GM04503 (cell line): ENCODE results near the gene SLC18A3.

Experiments used
- DNase-seq: peaks from one replicate; pipeline ENCODE4 v3.0.0-alpha.2; 2012; ENCODE audit warnings: low read depth

SLC18A3 gene

DNA sequence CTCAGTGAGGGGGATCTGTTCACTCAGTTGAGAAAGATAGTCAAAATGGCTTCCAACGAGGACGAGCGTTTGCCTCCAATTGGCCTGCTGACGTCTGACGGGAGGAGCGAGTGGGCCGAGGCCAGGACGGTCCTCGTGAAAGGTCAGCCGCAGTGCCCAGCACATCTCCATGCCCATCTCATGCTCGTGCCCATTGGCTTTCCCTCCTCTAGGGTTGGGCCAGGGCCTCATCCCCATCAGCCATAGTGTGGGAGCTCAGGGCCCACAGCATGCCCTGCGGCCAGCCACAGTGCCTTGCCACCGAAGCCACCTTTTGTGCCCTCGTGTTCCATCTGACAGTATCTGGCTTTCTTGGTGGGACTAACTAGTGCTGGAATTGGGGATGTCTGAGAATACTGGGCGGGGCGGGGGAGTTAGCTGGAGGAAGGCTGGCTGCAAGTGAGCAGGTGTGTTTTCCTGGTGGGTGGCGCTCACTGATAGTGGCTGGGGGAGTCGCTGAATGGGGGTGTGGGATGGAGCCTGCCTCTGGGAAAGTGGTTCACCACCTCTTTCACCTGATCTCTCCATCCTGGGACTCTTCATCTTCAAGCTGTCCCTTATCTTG lies 17.6 kb downstream of the SLC18A3 start:
- DNase-seq = no peak

DNA sequence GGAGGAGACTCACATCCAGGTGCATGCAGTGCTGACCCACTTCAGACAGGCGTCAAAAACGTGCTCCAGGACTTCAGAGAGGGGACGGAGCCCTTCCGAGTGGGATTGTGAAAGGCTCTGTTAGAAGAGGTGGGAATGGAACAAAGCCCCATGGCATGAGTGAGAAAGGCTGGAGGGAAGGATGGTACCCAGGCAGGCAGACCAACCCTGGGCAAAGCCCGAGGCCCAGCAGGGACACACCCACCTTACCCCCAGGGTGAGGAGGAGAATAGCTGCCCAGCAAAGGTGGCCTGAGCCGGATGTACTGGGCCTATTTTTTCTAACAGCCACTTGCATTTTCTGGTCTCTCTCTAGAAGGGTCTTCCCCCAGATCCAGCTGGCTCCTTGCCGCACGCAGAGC lies 18.5 kb downstream of the SLC18A3 start:
- DNase-seq = no peak

DNA sequence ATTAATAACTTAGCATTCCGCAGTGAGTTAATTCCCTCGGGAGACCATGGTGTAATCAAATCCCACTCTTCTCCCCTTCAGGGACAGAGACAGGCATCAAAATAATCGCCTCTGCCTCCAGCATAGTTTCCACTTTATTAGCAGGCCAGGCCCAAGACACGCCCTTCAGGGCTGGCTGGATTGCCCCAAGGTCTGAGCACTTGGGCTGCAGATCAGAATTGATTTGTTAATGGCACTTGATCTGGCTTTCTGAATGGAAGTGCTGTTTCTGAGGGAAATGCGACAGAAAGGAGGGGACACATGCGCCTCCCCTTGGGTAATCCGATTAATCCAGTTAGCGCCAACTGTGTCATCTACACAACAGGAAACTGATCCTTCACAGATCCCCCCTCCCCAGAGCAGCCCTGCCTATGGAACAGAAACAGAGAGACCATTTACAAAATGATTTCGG lies 19.3 kb downstream of the SLC18A3 start:
- no peak for DNase-seq

DNA sequence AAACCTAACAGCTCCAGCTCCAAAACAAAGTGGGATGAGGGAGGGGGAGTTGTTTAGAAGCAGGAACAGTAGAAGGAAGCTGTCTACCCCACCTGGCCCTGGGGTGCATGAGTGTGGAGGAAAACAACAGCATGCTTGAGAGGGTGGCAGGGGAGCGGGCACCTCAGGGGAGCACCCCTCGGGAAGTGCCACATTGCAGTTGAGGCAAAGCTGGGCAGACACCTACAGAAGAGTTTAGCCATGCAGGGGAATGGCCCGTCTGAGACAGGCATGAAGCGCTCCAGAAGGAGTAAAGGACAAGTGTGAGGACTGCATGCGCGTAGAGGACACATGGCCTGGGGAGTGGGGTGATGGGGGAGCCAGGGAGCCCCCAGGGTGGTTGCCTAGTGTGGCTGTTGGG lies 21.9 kb downstream of the SLC18A3 start:
- DNase-seq = no peak

DNA sequence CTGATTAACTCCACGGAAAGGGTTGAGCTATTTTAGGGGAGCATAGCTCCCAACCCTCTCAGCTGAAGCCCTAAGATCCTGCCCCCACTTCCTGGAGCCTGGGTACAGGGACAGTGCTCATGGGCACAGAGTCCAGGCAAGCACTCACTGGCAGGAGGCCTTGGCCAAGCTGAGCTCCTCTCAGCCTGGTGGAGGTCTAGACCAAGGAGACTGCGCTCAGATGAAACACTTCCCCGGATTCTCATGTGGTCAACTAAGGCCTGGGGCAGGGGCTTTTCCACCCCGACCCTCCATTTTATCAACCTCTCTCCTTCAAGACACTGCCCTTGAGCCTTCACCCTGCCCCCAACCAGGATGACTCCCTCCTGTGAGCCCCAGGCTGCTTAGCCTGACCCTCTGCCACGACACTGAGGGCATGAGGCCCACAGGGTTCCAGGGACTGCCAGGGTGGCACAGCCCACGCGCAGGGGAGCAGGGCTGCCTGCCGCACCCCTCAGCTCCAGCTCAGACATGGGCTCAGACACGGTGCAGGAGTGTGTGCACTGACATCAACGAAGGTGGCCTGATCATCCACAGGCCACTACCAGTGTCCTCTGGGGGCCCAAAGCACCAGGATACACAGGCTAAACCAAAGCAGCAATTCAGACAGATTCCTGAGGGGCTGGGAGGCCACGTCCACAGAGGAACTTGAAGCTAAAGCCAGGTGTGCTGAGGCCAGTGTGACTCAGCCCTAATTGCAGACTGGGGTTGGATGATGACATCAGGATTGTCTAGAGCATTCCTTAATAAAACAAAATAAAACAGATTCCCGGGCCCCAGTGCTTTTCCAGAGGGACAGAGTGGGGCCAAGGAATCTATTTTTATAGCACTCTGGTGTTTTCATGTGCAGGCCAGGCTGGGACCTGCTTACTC lies 22.6 kb downstream of the SLC18A3 start:
- DNase-seq = no peak

DNA sequence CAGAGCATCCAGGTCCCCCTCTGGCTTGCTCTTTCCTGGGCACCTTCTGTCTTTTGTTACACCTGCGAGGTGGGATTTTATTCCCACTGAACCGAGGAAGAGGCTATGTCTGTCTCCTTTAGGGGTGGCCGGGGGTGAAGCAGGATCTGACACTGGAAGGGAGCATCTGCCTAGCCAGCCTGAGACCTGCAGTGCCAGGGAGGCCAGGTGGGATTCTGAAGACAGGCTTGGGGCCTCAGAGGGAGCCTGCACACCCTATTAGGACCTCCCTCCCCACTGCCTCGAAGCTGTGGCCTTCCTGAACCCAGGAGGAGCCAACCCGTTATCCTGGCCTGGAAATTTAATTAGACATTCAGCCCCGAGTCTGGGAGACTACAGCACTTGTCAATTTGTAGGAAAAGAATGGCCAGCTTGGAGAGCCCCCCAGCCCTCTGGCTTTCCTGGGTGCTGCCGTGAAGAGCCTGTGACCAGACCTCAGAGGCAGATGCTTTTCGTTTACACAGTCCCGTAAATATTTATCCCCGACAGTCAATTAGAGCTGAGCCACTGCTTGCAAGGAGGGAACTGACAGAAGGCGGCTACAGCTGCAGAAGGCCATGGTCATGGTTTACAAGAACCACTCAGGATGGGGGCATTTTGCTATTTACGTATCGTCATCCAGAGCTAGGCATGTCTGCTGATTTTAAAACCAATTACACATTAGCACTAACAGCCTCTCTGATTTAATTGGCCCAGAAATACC lies 23.4 kb downstream of the SLC18A3 start:
- DNase-seq = no peak

DNA sequence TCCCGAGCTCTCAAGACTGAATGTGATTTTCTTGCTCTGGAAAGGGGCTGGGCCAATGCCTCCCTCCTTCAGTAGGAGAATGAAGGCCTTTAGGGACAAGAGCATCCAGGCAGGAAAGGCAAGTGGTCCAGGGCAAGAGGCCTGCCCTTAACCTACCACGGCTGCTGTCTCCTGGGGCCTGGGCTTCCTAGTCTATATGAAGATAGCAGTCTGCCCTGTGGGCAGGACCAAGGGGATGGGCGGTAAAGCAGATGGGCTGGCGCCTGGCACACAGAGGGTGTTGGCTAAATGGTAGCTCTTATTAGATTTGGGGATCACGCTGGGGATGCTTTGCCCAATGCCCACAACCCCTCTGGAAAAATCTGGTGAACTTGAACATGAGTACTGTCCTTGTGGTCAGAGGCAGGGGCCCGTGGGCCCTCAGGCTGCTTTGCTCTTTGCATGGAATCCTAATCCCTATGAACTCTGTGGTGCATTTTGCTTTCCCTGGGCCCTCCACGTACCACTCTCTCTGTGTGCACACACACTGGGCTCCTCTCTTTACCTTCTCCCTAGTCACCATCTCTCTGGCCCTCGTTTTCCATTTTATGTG lies 24.1 kb downstream of the SLC18A3 start:
- DNase-seq = no peak

DNA sequence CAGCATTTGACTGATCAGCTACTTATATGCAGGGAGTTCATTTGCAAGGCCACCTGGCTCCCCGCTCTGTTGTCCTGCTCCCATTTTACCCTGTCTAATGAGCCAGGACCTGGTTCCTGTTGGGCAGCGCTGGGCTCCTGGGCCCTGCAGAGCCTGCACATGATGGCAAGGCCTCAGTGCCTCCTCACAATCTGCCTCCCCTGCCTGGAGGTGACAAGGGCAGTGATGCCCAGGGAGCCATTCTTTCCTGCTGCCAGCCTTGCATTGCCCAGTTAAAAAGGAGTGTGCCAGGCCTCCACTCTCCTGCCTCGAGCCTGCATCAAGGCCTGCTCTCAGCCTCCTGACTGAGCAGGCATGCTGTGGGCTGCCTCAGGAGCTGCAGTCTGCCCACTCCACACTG lies 32.2 kb downstream of the SLC18A3 start:
- no peak for DNase-seq

DNA sequence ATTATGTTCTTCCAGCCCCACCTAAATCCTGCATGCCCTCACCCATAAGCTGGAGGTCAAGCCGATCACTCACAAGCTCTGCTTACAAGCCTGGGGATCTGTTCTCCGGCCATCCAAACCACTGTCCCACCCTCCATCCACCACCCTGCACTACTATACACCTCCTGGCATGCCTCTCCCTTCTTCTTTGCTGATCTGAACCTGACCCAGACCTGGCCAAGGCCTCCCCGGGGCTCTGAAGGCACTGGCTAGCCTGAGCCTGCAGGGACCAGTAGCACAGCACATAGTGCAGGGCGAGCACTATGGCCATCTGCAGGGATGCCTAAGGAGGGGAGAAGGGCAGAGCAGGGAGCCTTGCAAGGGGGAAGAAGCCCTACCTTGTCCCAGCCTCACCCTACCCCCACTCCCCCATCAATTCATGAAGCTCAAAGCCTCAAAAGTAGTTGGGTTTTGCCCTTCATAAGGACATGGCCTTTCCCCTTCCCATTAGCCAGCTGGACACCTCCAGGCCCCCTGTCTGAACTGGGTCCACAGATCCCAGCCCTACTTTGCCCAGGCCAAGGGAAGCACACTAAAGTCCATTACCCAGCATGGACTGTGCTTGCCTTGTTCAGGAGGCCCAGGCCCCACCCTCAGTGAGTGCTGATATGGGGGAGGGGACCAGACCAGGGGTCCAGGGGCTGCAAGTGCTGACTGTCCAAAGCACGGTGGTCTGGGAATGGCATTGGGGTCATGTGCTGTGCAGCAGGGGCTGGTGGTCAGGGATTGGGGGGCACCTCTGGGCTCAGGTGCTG lies 33.3 kb downstream of the SLC18A3 start:
- DNase-seq = no peak

DNA sequence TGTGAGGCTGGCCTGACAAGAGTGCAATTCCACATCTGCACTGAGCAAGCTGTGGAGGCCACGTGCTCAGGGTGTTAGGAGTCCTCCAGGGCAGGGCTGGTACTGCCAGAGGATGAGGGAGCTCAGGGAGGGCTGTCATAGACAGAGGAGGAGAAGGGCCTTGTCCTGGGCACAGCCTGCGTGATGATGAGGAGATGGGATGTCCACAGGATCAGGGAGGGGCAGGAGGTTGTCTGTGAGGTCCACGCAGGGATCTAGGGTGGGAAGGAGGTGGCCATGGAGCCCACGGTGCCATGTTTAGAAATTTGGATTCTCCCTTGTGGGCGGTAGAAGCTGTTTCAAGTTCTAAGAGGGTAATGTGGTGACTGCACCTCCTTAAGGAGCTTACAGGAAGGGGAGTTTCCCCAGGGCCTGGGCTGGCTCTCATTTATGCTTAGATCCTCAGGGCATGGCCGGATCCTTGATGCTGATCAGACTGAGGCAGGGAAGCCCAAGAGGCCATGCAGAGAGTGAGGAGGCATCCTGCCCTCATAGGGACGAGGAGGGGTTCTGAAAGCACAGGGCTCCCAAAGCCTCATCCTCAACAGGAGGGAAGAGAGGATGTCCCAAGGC lies 34.0 kb downstream of the SLC18A3 start:
- DNase-seq = no peak

DNA sequence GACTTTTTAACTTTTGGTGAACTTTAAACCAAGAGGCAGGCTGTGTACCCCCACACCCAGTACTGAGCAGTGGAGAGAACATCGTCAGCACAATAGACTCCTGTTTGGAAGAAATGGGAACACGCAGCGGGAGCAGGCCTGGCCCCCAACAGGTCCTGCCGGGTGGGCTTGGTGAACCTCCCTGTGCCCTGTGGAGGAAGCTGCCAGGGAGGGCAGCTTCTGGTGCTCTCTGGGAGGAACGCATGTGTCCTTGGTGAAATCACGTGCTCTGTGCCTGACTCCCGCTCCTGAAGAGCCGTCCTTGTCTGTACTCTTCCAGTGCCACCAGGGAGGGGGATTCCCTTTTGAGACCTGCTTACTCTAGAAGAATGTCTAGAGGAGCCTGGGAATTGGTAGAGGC lies 35.3 kb downstream of the SLC18A3 start:
- no peak for DNase-seq

DNA sequence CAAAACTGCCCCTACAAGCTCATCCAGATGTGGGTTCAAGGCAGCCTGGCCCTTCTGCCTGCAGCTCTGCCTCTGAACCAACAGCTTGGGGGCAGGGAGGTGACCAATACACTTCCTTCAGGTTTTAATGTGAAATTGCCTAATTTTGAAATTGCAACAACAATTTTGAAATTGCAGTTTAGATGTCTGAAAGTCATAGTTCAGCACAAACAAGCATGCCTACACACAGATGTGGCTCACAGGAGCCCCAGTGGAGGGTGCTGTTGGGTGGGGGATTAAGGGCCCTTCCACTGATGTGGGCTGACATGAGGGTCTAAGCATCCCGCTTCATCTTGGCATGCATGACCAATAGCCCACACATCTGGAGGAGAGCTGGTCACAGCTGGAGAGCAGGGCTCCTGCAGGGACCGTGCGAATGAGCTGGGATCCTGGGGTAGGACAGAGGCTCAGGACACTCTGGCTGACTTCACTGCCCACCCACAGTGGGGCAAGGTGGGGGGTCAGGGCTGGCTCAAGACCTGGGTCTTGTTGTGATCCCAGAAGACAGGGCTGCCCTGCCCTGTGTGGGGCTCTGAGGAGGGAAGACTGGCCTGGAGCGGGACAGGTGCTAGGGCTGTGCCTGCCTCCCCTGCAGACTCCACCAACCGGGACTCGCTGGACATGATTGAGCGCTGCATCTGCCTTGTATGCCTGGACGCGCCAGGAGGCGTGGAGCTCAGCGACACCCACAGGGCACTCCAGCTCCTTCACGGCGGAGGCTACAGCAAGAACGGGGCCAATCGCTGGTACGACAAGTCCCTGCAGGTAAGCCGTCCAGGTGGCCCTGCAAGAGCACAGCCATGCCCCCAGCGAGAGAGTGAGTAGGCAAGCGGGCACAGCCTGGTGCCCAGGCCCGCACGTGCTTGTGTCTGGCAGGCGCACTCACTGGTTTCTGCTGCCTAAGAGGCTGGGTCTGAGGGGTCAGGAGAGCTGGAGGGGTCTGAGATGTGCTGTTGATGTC lies 36.1 kb downstream of the SLC18A3 start:
- DNase-seq = no peak

DNA sequence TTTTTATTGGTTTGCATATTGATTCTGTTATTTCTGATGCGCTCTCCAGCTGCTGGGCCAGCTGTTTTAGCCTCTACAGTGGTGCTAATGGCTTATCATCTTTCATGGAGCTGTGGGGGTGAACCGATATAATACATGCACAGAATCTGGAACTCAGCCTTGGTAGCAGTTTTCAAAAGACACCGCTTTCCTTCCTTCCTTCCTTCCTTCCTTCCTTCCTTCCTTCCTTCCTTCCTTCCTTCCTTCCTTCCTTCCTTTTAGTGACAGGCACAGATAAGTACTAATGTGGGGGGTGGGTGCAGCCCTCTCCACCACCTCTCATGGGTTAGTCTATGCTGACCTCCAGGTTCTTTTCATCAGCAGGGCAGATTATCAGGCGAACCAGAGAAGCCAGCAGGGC lies 37.4 kb downstream of the SLC18A3 start:
- no peak for DNase-seq

DNA sequence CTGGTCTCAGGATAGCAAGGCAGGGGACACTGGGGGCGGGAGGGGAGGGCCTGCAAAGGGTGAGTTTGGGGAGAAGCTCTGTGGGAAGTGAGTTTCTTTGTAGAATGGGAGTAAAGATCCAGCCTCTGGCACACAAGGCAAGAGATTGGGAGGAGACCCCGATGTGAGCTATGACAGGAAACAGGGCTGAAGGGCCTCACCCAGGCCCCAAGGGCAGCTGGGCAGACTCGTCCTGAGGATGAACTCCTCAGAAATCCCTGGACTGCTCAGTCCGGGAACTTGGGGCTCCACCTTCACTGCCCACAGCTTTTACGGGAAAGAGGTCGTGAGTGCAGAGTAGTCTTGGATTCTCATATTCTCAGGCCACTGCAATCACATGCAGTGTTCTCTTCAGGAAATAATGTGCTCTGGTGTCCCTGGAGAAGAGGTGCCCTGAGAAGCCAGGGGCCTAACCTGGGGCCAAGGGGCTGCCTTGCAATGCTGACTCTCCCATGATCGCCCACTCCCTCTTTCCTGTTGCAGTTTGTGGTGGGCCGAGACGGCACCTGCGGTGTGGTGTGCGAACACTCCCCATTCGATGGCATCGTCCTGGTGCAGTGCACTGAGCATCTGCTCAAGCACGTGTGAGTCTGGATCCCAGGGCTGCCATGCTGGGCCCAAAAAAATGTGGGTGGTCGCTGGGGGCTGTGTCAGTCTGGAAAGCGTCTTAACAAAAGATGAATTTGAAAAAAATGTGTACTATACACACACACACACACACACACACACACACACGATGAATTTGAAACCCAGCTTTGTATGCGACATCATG lies 38.1 kb downstream of the SLC18A3 start:
- no peak for DNase-seq

DNA sequence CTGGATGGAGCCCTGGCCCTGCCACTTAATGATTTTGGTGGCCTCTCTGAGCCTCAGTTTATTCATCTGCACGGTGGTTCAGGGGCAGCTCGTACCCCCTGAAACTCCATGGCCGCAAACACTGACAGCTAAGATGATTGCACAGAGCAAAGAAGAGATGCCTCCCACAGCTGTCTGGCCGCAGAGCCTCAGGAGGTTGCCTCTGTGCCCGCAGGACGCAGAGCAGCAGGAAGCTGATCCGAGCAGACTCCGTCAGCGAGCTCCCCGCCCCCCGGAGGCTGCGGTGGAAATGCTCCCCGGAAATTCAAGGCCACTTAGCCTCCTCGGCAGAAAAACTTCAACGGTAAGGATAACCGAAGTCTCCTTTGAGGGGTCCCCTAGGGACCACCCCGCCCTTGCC lies 39.2 kb downstream of the SLC18A3 start:
- DNase-seq = no peak

DNA sequence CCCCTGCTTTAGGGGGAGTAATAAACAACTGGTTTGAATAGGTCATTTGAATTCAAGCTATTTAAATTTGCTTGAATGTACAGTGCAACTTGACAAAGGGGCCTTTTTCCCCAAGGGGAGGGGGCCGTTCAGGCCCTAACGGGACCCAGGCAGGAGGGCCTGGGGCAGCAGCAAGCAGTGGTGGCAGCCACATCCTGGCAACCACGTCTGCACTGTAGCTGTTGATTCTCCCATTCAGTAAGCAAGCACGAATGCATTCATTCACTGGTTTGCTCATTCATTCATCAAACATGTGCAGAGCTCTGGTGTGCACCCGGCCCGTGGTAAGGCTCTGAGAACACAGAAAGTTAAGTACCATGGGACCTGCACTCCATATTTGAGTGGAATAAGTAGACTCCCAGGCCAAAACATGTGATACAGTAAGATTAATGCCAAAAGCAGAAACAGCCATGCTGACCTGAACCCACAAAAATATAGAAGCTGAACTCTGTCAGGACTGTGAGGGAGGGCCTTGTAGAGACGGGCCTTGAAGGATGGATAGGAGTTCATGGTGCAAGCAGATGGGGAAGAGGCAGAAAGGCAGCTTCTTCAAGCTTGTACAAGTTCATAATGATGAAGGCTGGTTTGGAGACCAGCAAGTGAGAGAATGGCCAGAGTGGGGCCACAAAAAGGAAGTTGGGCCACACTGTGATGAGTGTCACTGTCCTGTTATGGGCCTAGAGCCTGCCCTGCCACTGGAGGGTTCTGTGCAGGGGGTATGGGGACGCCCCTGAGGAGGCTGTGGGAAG lies 40.0 kb downstream of the SLC18A3 start:
- no peak for DNase-seq

DNA sequence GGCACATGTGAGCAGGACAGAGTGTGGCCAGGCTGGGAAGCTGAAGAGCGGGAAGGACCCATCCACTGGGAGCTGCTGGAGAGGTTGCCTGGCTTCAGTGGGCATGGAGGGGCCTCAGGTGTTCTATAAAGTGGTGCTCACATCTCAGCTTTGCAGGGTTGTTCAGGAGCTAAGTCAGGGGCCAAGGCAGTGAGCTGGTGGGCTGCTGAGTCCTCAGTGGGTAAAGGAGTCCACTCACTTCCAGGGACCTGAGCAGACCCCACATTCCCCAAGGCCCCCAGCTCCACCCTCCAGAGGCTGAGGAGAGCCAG lies 40.6 kb downstream of the SLC18A3 start:
- no peak for DNase-seq

DNA sequence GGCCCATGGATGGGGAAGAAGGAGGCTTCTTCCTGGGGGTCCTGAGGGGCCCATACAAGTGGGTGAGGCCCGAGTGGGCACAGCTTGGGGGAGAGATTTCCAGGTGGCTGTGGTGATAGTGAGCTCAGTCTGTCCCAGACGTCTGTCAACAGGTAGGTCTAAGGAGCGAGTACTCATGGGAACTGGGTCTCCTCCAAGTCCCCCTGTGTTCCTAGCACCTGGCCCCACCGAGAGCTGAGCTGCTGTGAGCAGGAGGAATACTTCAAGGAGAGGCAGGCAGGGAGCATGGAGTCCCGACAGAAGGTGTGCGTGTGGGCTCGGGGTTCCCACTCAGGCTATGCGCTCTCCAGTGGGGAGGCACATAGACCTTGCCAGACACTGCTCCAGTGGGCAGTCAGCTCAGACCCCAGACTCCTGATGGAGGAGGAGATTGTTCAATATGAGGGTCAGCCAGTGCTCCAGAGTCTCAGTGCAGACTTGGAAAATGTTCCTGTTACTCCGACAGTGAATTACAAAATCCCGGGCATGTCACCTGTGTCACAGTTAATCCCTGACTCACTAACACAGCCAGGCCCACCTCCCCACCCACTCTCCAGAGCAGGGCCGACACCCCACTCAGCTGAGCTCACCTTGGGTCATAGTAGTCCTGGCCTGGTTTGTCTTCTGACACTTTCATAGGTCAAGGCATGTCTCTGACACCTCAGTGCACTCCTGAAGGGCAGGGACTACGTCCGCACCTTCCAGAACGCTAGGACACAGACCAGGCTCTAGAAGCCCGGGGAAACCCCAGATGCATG lies 41.1 kb downstream of the SLC18A3 start:
- DNase-seq = no peak
